ENCODE measurements around the gene HOXC10.

GRCh38 chr12:53948650-53949593, 36.0 kb upstream of the HOXC10 start:
- TF ChIP-seq POLR2AphosphoS5 (IDR thresholded peaks at IDR 0.05) (no peak), CTCF (IDR thresholded peaks at IDR 0.05) (no peak), EP300 (IDR thresholded peaks at IDR 0.05; ENCODE audit: low read depth) (no peak), POLR2A (IDR thresholded peaks at IDR 0.05) (no peak)

All from transverse colon (tissue), 4 donors.